ES-I3 (cell line): ENCODE measurements around the gene SLC9C2.
"Not testable (repeated sequence)": the region's sequence is repeated elsewhere in the genome, so short reads cannot be mapped to it uniquely, and the experiment has no call there.

Source experiments
- H3K36me3 ChIP-seq: 2 replicates; pipeline ENCODE4 v1.6.1; 2013; ENCODE audit warnings: mild to moderate bottlenecking, low read length, control low read depth, moderate library complexity; ENCODE audit not compliant: insufficient read depth
- H3K4me1 ChIP-seq: 2 replicates; pipeline ENCODE4 v1.6.1; 2013; ENCODE audit warnings: mild to moderate bottlenecking, control low read depth, low read length; ENCODE audit not compliant: insufficient read depth
- H3K9ac ChIP-seq: 2 replicates; pipeline ENCODE4 v1.6.1; 2013; ENCODE audit warnings: low read depth, mild to moderate bottlenecking, low read length, moderate library complexity
- H3K9me3 ChIP-seq: 2 replicates; pipeline ENCODE4 v1.6.1; 2013; ENCODE audit warnings: mild to moderate bottlenecking, low read length, moderate library complexity; ENCODE audit not compliant: control insufficient read depth, insufficient read depth

The SLC9C2 gene

GRCh38 chr1:173525926-173526325 lies 76.9 kb downstream of the SLC9C2 start:
- Histone ChIP-seq H3K36me3 (no peaks in the 10 kb centered on the region), H3K4me1 (peaks cover 29% of the 10 kb centered on the region)

GRCh38 chr1:173523329-173523728 lies 79.5 kb downstream of the SLC9C2 start:
- H3K9me3 ChIP-seq, result no peaks in the 10 kb centered on the region
- H3K36me3 ChIP-seq, result no peaks in the 10 kb centered on the region
- peaks cover 32% of the 10 kb centered on the region for H3K4me1 ChIP-seq
- no peak overlapping the region for H3K9ac ChIP-seq

More at GRCh38 chr1:173525926-173526325, 76.9 kb downstream of the SLC9C2 start:
- H3K9me3 ChIP-seq, result no peaks in the 10 kb centered on the region
- no peak overlapping the region for H3K9ac ChIP-seq

- no peaks in the 10 kb centered on the region for H3K9me3 ChIP-seq
- peaks cover 27% of the 10 kb centered on the region for H3K4me1 ChIP-seq
- H3K9ac ChIP-seq, result no peak overlapping the region
- no peaks in the 10 kb centered on the region for H3K36me3 ChIP-seq
Observed at GRCh38 chr1:173520799-173521198, 82.1 kb downstream of the SLC9C2 start.

GRCh38 chr1:173514503-173514902 lies 88.4 kb downstream of the SLC9C2 start:
- H3K9me3 ChIP-seq, H3K36me3 ChIP-seq, H3K9ac ChIP-seq: not testable (repeated sequence)
- H3K4me1 ChIP-seq, result peaks cover 13% of the 10 kb centered on the region

GRCh38 chr1:173509797-173510196 lies 93.1 kb downstream of the SLC9C2 start:
- H3K9me3 ChIP-seq, result no peaks in the 10 kb centered on the region

GRCh38 chr1:173508541-173508940 lies 94.3 kb downstream of the SLC9C2 start:
- Histone ChIP-seq H3K36me3 (no peaks in the 10 kb centered on the region), H3K9me3 (no peaks in the 10 kb centered on the region), H3K9ac (no peak overlapping the region), H3K4me1 (peaks cover 19% of the 10 kb centered on the region)

More at GRCh38 chr1:173509797-173510196, 93.1 kb downstream of the SLC9C2 start:
- H3K9ac ChIP-seq, result no peak overlapping the region
- H3K4me1 ChIP-seq, result peaks cover 19% of the 10 kb centered on the region
- H3K36me3 ChIP-seq, result no peaks in the 10 kb centered on the region

GRCh38 chr1:173507847-173508209 lies 95.0 kb downstream of the SLC9C2 start:
- H3K9ac ChIP-seq, result no peak overlapping the region
- no peaks in the 10 kb centered on the region for H3K36me3 ChIP-seq
- peaks cover 19% of the 10 kb centered on the region for H3K4me1 ChIP-seq
- H3K9me3 ChIP-seq, result no peaks in the 10 kb centered on the region

- no peaks in the 10 kb centered on the region for H3K36me3 ChIP-seq
- H3K9me3 ChIP-seq, result no peaks in the 10 kb centered on the region
- no peak overlapping the region for H3K9ac ChIP-seq
- peaks cover 19% of the 10 kb centered on the region for H3K4me1 ChIP-seq
Observed at GRCh38 chr1:173507205-173507846, 95.5 kb downstream of the SLC9C2 start.

- H3K36me3 ChIP-seq, result no peaks in the 10 kb centered on the region
- H3K9me3 ChIP-seq, result no peaks in the 10 kb centered on the region
- no peak overlapping the region for H3K9ac ChIP-seq
- H3K4me1 ChIP-seq, result peaks cover 19% of the 10 kb centered on the region
Observed at GRCh38 chr1:173506437-173506836, 96.4 kb downstream of the SLC9C2 start.

- Histone ChIP-seq H3K36me3 (no peaks in the 10 kb centered on the region), H3K4me1 (peaks cover 19% of the 10 kb centered on the region)
Observed at GRCh38 chr1:173505391-173505790, 97.5 kb downstream of the SLC9C2 start.

GRCh38 chr1:173504268-173504667 lies 98.6 kb downstream of the SLC9C2 start:
- peaks cover 19% of the 10 kb centered on the region for H3K4me1 ChIP-seq
- no peak overlapping the region for H3K9ac ChIP-seq

More at GRCh38 chr1:173505391-173505790, 97.5 kb downstream of the SLC9C2 start:
- Histone ChIP-seq H3K9ac (no peak overlapping the region), H3K9me3 (no peaks in the 10 kb centered on the region)

GRCh38 chr1:173503391-173503790 lies 99.5 kb downstream of the SLC9C2 start:
- peaks cover 15% of the 10 kb centered on the region for H3K4me1 ChIP-seq

More at GRCh38 chr1:173504268-173504667, 98.6 kb downstream of the SLC9C2 start:
- Histone ChIP-seq H3K9me3 (no peaks in the 10 kb centered on the region), H3K36me3 (no peaks in the 10 kb centered on the region)

GRCh38 chr1:173502104-173502503 lies 100.8 kb downstream of the SLC9C2 start:
- Histone ChIP-seq H3K36me3 (no peaks in the 10 kb centered on the region), H3K9ac (no peak overlapping the region), H3K9me3 (peaks cover 3% of the 10 kb centered on the region; the same call in 1 of the 2 replicates), H3K4me1 (peaks cover 5% of the 10 kb centered on the region; the same call in 1 of the 2 replicates)

More at GRCh38 chr1:173503391-173503790, 99.5 kb downstream of the SLC9C2 start:
- H3K9ac ChIP-seq, result no peak overlapping the region
- no peaks in the 10 kb centered on the region for H3K36me3 ChIP-seq
- no peaks in the 10 kb centered on the region for H3K9me3 ChIP-seq

- Histone ChIP-seq H3K9ac (no peak overlapping the region), H3K4me1 (no peaks in the 10 kb centered on the region), H3K9me3 (peaks cover 6% of the 10 kb centered on the region), H3K36me3 (no peaks in the 10 kb centered on the region)
Observed at GRCh38 chr1:173499729-173500128, 103.1 kb downstream of the SLC9C2 start.

- no peak overlapping the region for H3K9ac ChIP-seq
- no peaks in the 10 kb centered on the region for H3K36me3 ChIP-seq
- no peaks in the 10 kb centered on the region for H3K4me1 ChIP-seq
- peaks cover 21% of the 10 kb centered on the region for H3K9me3 ChIP-seq
Observed at GRCh38 chr1:173496757-173497320, 106.0 kb downstream of the SLC9C2 start.
